Stimulated activated CD4-positive, alpha-beta T cell treated with anti-CD3 and anti-CD28 coated beads, Interleukin-15, amount 100 ng/mL, for 24 hours (primary cell): Measurements from ENCODE around the gene NRIP1.
A peak's percentile ranks its signal among the peaks of the same experiment; 100 is the strongest.

Experiments used
- DNase-seq: peaks from one replicate; pipeline ENCODE4 v3.0.0-alpha.2; 2020

Gene NRIP1

GRCh38 chr21:15064576-15065391 lies at the start of gene NRIP1:
Gene NRIP1, minus strand, starts transcription at chr21:15065000. Its CDS starts 96,808 bp downstream, at chr21:14968192.
- peak; percentile 79 for DNase-seq

GRCh38 chr21:15112858-15113257 lies 48.1 kb upstream of the NRIP1 start:
- DNase-seq, result no peak

- DNase-seq, result no peak
Measured at GRCh38 chr21:15108801-15109200, 44.0 kb upstream of the NRIP1 start.

GRCh38 chr21:15104470-15104869 lies 39.7 kb upstream of the NRIP1 start:
- DNase-seq, result no peak

GRCh38 chr21:15098908-15099307 lies 34.1 kb upstream of the NRIP1 start:
- DNase-seq, result no peak

- DNase-seq, result no peak
Measured at GRCh38 chr21:15098181-15098580, 33.4 kb upstream of the NRIP1 start.

- no peak for DNase-seq
Measured at GRCh38 chr21:15097580-15097979, 32.8 kb upstream of the NRIP1 start.

- no peak for DNase-seq
Measured at GRCh38 chr21:15096146-15096545, 31.3 kb upstream of the NRIP1 start.

- DNase-seq, result no peak
Measured at GRCh38 chr21:15095326-15095725, 30.5 kb upstream of the NRIP1 start.

GRCh38 chr21:15094706-15095105 lies 29.9 kb upstream of the NRIP1 start:
- DNase-seq, result no peak

- no peak for DNase-seq
Measured at GRCh38 chr21:15093216-15093615, 28.4 kb upstream of the NRIP1 start.

- DNase-seq, result no peak
Measured at GRCh38 chr21:15092745-15093144, 27.9 kb upstream of the NRIP1 start.

- DNase-seq, result no peak
Measured at GRCh38 chr21:15090390-15090789, 25.6 kb upstream of the NRIP1 start.

- DNase-seq, result no peak
Measured at GRCh38 chr21:15088488-15088887, 23.7 kb upstream of the NRIP1 start.

- no peak for DNase-seq
Measured at GRCh38 chr21:15084668-15085067, 19.9 kb upstream of the NRIP1 start.

GRCh38 chr21:15080526-15080925 lies 15.7 kb upstream of the NRIP1 start:
- DNase-seq, result no peak

GRCh38 chr21:15079269-15079668 lies 14.5 kb upstream of the NRIP1 start:
- no peak for DNase-seq

GRCh38 chr21:15078180-15078579 lies 13.4 kb upstream of the NRIP1 start:
- no peak for DNase-seq

GRCh38 chr21:15077529-15078145 lies 12.8 kb upstream of the NRIP1 start:
- no peak for DNase-seq

GRCh38 chr21:15076730-15077129 lies 11.9 kb upstream of the NRIP1 start:
- no peak for DNase-seq

GRCh38 chr21:15071009-15071408 lies 6.2 kb upstream of the NRIP1 start:
- DNase-seq, result no peak

GRCh38 chr21:15066123-15066575 lies 1.3 kb upstream of the NRIP1 start:
- no peak for DNase-seq

- peak; percentile 84 for DNase-seq
Measured at GRCh38 chr21:15065392-15066122, 757 bp upstream of the NRIP1 start.
